Muscle of leg (tissue), 11 donors: Measurements from ENCODE around the gene CHAC1. TPM values are rescaled to one million over a fixed set of nuclear protein-coding genes. Genes with fewer than 3 reads are reported as not detected.

Experiments used
- DNase-seq: peaks from one replicate; pipeline ENCODE4 v3.0.0; 2013
- H3K27ac ChIP-seq: one replicate; pipeline ENCODE4 v1.5.1; 2013; ENCODE audit warnings: mild to moderate bottlenecking, low read length, control low read depth
- H3K27me3 ChIP-seq: one replicate; pipeline ENCODE4 v1.6.1; 2013; ENCODE audit warnings: low read length; ENCODE audit not compliant: control insufficient read depth, insufficient read depth
- H3K36me3 ChIP-seq: one replicate; pipeline ENCODE4 v1.6.1; 2013; ENCODE audit warnings: low read length; ENCODE audit not compliant: control insufficient read depth, insufficient read depth
- H3K4me1 ChIP-seq: one replicate; pipeline ENCODE4 v1.6.1; 2013; ENCODE audit warnings: low read length; ENCODE audit not compliant: control insufficient read depth, insufficient read depth
- H3K4me3 ChIP-seq: one replicate; pipeline ENCODE4 v1.5.1; 2013; ENCODE audit warnings: low read length, control low read depth
- H3K9me3 ChIP-seq: replicated peaks from 2 replicates; pipeline ENCODE4 v1.6.1; 2013; ENCODE audit warnings: low read depth, low read length; ENCODE audit not compliant: control insufficient read depth
- WGBS: methylation state at CpG from one replicate; pipeline ENCODE4 v1.1.5; 2013; ENCODE audit warnings: missing lambda C conversion rate; ENCODE audit not compliant: insufficient coverage; 5-methylcytosine and 5-hydroxymethylcytosine counted together
- polyA plus RNA-seq, 8 donors: library from polyadenylated mRNA; unstranded; fragments of 120-200 nt; gene quantifications; one replicate each; pipeline versions ENCODE4 v1.2.1 to v1.2.3, GENCODE V29; 2013; ENCODE audit warnings: inconsistent platforms in 1 of 8, low replicate concordance in 1 of 8; ENCODE audit not compliant: insufficient read length in 8 of 8, insufficient read depth in 1 of 8
- total RNA-seq: library from RNA; stranded (reverse); fragments of 120-200 nt; gene quantifications from one replicate; pipeline ENCODE4 v1.2.4, GENCODE V29; 2013

Gene CHAC1
- total and polyA plus RNA-seq, 9 donors: 0.80 to 6.9 (median 2.3) TPM

DNA sequence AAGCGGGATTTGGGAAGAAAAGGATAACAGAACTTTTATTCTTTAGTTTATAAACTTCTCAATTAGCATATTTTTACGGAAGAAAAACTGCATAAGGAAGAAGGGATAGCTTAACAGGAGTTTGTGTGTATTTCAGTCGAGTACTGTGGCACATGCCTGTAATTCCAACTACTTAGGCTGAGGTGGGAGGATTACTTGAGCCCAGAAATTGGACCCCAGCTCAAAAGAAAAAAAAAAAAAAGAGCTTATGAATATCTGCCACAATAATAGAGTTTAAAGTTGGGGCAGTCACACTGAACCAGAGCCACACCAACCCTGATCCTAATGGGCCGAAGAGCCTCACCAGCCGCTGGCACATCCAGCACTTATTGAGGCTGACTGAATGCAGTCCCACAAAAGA is 31.1 kb downstream of the CHAC1 start:
- no CpG with 5 or more reads among the region's 5 CpGs for WGBS
- Histone ChIP-seq H3K4me1 (no peaks in the 10 kb centered on the region), H3K36me3 (peaks cover 89% of the 10 kb centered on the region), H3K27ac (no peak overlapping the region), H3K4me3 (no peak overlapping the region), H3K9me3 (no peaks in the 10 kb centered on the region), H3K27me3 (no peaks in the 10 kb centered on the region)
- no peak for DNase-seq

DNA sequence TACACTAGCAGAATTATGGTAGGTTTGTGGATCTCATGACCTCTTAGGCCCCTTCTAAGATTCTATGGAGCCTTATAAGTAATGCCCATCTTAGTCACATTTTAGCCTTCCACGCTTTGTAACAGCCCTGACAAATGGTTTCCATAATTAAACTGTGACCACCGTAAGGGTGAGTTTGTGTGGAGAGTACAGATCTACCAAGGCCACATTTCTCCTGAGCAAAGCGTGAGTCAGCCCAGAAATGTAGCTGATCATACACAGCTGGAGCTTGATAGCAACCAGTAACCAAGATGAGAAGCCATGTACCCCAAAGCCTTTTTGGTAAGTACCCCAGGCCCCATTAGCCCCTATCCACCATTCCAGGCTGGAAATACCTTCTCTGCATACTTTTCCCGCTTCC is 31.7 kb downstream of the CHAC1 start:
- 86% methylated on average over 1 of the region's 4 CpGs for WGBS
- Histone ChIP-seq H3K36me3 (peaks cover 88% of the 10 kb centered on the region), H3K27ac (no peak overlapping the region), H3K27me3 (no peaks in the 10 kb centered on the region), H3K4me1 (no peaks in the 10 kb centered on the region), H3K4me3 (no peak overlapping the region), H3K9me3 (no peaks in the 10 kb centered on the region)
- DNase-seq: no peak

- no CpG with 5 or more reads among the region's 6 CpGs for WGBS
- H3K27me3 ChIP-seq: no peaks in the 10 kb centered on the region
- H3K9me3 ChIP-seq: no peaks in the 10 kb centered on the region
- no peak overlapping the region for H3K27ac ChIP-seq
- peaks cover 88% of the 10 kb centered on the region for H3K36me3 ChIP-seq
- H3K4me1 ChIP-seq: no peaks in the 10 kb centered on the region
- no peak overlapping the region for H3K4me3 ChIP-seq
- DNase-seq: peak; percentile 73
These were observed 32.5 kb downstream of the CHAC1 start for GRCh38 chr15:40985541-40986330.

DNA sequence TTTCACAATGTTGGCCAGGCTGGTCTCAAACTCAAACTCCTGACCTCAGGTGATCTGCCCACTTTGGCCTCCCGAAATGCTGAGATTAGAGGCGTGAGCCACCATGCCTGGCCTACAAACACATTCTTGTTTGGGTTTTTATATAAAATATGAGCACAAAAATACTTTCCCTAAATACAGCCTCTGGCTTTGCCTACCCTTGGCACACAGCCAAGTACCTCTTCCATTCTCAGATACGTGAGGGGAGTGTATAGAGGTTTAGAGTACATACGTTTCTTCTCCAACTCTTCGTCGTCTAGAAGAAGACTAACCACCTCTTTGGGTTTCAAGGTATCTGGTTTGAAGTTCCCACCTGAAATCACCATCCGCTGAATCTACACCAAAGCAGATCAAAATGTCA is 33.5 kb downstream of the CHAC1 start:
- peaks cover 79% of the 10 kb centered on the region for H3K36me3 ChIP-seq
- no peak overlapping the region for H3K27ac ChIP-seq
- H3K4me3 ChIP-seq: no peak overlapping the region
- H3K4me1 ChIP-seq: no peaks in the 10 kb centered on the region
- H3K9me3 ChIP-seq: no peaks in the 10 kb centered on the region
- no CpG with 5 or more reads among the region's 7 CpGs for WGBS
- DNase-seq: no peak
- H3K27me3 ChIP-seq: no peaks in the 10 kb centered on the region

DNA sequence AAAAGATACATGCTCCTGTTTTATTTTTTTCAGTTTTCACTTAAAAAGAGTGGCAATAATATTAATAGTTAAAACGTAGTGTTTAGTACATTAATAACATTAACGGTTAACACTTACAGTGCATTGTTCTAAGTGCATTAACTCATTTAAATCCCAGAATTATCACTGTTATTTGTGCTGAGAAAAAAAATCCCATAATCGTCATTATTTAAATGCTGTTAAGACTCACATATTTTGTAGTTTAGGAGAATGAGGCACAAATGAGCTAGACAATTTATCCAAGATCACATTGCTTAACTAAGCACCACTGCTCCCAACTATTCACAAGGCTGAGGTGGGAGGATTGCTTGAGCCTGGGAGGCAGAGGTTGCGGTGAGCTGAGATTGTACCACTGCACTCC is 34.9 kb downstream of the CHAC1 start:
- no peaks in the 10 kb centered on the region for H3K9me3 ChIP-seq
- no peak overlapping the region for H3K4me3 ChIP-seq
- H3K4me1 ChIP-seq: no peaks in the 10 kb centered on the region
- WGBS: no CpG with 5 or more reads among the region's 4 CpGs
- no peak overlapping the region for H3K27ac ChIP-seq
- DNase-seq: no peak
- no peaks in the 10 kb centered on the region for H3K27me3 ChIP-seq
- peaks cover 72% of the 10 kb centered on the region for H3K36me3 ChIP-seq

DNA sequence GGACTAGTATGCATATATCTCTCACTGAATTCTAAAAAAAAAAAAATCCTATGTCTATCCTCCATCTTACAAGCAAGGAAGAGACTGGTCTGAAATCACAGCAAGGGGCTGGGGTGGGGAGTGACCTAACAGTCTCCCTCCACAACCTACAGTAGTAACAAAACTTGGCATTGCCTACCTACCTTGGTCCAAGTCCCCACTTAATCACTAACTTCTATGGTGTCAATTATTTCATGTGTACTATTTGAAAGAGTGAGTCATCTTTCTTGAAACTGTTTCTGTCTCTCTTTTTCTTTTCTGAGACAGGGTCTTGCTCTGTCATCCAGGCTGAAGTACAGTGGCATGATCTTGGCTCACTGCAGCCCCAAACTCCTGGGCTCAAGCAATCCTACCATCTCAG is 36.8 kb downstream of the CHAC1 start:
- Histone ChIP-seq H3K4me3 (no peak overlapping the region), H3K4me1 (no peaks in the 10 kb centered on the region), H3K9me3 (no peaks in the 10 kb centered on the region), H3K27ac (no peak overlapping the region), H3K27me3 (no peaks in the 10 kb centered on the region), H3K36me3 (peaks cover 65% of the 10 kb centered on the region)
- no peak for DNase-seq

- peaks cover 62% of the 10 kb centered on the region for H3K36me3 ChIP-seq
- H3K27ac ChIP-seq: no peak overlapping the region
- H3K4me1 ChIP-seq: no peaks in the 10 kb centered on the region
- H3K27me3 ChIP-seq: no peaks in the 10 kb centered on the region
- H3K9me3 ChIP-seq: no peaks in the 10 kb centered on the region
- no peak overlapping the region for H3K4me3 ChIP-seq
- no CpG with 5 or more reads among the region's 1 CpG for WGBS
- no peak for DNase-seq
These were observed 37.5 kb downstream of the CHAC1 start for GRCh38 chr15:40990789-40991188.

DNA sequence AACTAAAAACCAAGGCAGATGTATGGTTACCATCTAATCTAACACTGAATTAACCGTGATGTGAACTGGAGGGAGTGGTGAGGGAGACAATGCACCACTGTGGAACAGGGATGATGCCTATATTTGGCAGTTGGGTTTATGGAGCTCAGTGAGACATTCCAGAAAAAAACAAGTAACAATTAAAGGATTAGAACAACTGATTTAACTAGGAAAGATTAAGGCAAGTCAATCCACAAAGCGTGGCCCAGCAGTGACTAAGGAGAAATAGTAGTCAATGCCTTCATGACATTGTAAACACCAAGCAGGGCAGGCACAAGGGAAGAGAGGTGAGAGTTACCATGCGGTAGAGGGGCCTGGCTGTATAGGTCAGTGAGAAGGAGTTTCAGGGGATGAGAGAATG is 38.1 kb downstream of the CHAC1 start:
- Histone ChIP-seq H3K36me3 (peaks cover 58% of the 10 kb centered on the region), H3K9me3 (no peaks in the 10 kb centered on the region), H3K4me1 (no peaks in the 10 kb centered on the region), H3K4me3 (no peak overlapping the region), H3K27ac (no peak overlapping the region), H3K27me3 (no peaks in the 10 kb centered on the region)
- DNase-seq: no peak
- WGBS: 90% methylated on average over 1 of the region's 3 CpGs

- no peak overlapping the region for H3K27ac ChIP-seq
- no peak overlapping the region for H3K4me3 ChIP-seq
- H3K9me3 ChIP-seq: no peaks in the 10 kb centered on the region
- peaks cover 51% of the 10 kb centered on the region for H3K36me3 ChIP-seq
- peak; percentile 41 for DNase-seq
- 50% methylated on average over 1 of the region's 1 CpG for WGBS
- no peaks in the 10 kb centered on the region for H3K27me3 ChIP-seq
- no peaks in the 10 kb centered on the region for H3K4me1 ChIP-seq
These were observed 39.0 kb downstream of the CHAC1 start for GRCh38 chr15:40992241-40992741.

DNA sequence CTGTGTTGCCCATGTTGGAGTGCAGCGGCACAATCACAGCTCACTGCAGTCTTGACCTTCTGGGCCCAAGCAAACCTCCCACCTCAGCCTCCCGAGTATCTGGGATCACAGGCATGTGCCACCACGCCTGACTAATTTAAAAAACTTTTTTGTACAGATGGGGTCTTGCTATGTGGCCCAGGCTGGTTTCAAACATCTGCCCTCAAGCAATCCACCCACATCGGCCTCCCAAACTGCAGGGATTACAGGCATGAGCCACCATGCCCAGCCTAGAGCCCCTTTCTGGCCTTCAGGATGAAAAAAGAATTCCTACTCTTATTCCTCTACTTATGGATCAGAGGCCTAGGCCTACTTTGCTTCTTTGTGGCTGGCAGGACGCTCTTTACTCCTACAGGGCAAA is 39.6 kb downstream of the CHAC1 start:
- H3K36me3 ChIP-seq: peaks cover 48% of the 10 kb centered on the region
- no peak overlapping the region for H3K4me3 ChIP-seq
- no peaks in the 10 kb centered on the region for H3K27me3 ChIP-seq
- no peaks in the 10 kb centered on the region for H3K9me3 ChIP-seq
- no peak overlapping the region for H3K27ac ChIP-seq
- DNase-seq: no peak
- H3K4me1 ChIP-seq: no peaks in the 10 kb centered on the region
- whole genome bisulfite sequencing: 87% methylated on average over 3 of the region's 5 CpGs

GRCh38 chr15:40995656-40996055 is 42.4 kb downstream of the CHAC1 start:
- no peak overlapping the region for H3K27ac ChIP-seq
- H3K9me3 ChIP-seq: no peaks in the 10 kb centered on the region
- H3K4me3 ChIP-seq: no peak overlapping the region
- no CpG with 5 or more reads among the region's 3 CpGs for WGBS
- H3K36me3 ChIP-seq: peaks cover 42% of the 10 kb centered on the region
- no peaks in the 10 kb centered on the region for H3K4me1 ChIP-seq
- DNase-seq: no peak
- no peaks in the 10 kb centered on the region for H3K27me3 ChIP-seq
